ENCODE data around the gene MYL6B. TPM values are rescaled to one million over a fixed set of nuclear protein-coding genes. Genes with fewer than 3 reads are reported as not detected.

The MYL6B gene
- 56.0 and 95.3 TPM in 2 replicates for total RNA-seq

DNA sequence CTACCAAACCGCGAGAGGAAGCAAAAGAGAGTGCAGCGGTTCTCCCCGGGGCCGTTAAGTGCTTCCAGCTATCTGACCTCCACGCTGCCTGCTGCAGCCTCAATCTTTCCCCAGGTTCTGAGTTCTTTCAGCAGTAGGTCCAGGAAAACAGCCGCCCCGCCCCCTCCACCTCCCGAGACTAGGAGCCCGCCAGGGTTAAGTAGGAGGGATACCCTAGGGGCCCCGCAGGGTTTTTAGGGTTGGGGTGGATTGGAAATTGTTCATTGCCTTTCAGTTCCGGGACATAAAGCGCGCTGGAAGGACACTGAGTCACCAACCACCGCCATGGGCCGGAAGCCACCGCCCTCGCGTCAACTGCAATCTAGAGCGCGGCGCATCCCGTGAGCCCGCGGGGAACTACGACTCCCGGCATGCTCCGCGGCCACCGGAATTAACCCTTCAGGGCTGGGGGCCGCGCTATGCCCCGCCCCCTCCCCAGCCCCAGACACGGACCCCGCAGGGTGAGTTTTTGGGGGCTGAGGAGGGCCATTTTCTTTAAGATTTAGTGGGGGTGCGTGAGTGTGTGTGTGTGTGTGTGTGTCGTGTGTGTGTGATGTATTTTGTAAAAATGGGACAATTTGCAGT is at the start of gene MYL6B:
Gene MYL6B, plus strand, starts transcription at position 456 of the 624 bp plus-strand sequence. CDS start 1,332 bp downstream, outside the sequence.

DNA sequence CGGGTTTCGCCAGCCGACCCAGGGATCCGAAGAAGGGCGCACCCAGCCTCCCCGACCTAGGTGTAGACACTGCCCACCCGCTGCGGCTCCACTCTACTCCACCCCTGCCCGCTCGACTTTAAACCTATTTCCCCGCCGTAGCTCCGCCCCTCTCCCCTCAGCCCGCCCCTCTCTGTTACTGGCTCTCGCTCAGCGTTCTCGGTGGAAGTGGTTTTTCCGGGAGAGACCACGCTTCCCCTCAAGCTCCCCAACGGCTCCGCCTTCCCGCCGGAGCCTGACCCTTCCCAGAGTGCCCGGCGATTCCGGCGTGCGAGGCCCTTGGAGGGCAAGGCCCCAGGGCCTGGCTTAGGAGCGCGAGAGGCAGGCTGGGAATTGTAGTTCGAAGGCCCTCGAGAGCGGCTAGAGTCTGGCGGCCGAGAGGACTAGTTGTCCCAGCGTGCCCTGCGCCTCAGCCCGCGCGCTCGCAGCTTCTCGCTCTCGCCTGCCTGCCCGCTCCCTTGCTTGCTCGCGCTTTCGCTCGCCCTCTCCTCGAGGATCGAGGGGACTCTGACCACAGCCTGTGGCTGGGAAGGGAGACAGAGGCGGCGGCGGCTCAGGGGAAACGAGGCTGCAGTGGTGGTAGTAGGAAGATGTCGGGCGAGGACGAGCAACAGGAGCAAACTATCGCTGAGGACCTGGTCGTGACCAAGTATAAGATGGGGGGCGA is 48.1 kb upstream of the MYL6B start, which contains the start of gene PA2G4:
Gene PA2G4, plus strand, starts transcription at position 451 of the 706 bp plus-strand sequence. Its CDS starts 179 bp downstream, at position 630.

GRCh38 chr12:56116267-56117081 is 35.9 kb upstream of the MYL6B start, which contains the start of gene RPL41:
Gene RPL41, plus strand, starts transcription at chr12:56116633.

DNA sequence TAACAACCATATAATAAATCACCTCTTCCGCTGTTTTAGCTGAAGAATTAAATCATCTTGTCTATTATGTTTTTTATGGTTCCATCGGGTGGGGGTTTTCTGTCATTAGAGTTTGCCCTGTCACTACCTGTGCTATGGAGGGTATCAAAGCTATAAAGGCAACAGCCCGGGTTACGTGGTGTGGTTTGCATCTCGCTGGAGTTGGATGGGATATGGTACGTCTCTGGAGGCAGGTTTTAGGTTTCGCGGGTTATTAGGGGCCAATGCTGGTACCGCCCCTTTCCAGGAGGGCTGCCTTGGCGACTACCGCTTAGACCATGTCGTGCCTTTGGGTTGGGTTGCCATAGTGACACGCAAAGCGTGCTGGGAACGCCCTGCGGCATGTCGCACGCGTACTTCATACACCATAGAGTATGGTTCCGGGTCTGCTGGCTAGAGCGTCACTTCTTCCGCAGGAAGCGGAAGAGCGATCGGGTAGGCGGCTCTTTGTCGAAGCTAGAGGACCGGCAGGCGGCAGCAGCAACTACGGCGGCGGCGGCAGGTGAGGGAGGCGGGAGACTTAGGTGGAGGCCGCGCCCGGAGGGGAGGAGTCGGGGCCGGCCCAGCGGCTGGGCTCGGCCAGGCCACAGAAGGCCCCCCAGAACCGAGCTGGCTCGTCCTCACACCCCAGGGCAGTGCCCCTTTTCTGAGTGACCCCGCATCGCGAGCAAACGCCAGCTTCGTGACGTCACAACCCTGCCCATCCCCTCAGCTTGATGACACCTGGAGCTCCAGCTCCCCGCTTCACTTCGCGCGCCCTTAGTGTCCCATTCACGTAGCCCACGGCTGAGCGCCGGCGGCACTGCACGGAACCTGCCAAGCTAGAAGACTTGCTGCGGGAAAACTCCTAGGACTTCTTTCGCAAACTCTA is 34.4 kb upstream of the MYL6B start, which contains the start of gene ZC3H10:
Gene ZC3H10, plus strand, starts transcription at position 489 of the 910 bp plus-strand sequence. CDS start 2,297 bp downstream, outside the sequence.

DNA sequence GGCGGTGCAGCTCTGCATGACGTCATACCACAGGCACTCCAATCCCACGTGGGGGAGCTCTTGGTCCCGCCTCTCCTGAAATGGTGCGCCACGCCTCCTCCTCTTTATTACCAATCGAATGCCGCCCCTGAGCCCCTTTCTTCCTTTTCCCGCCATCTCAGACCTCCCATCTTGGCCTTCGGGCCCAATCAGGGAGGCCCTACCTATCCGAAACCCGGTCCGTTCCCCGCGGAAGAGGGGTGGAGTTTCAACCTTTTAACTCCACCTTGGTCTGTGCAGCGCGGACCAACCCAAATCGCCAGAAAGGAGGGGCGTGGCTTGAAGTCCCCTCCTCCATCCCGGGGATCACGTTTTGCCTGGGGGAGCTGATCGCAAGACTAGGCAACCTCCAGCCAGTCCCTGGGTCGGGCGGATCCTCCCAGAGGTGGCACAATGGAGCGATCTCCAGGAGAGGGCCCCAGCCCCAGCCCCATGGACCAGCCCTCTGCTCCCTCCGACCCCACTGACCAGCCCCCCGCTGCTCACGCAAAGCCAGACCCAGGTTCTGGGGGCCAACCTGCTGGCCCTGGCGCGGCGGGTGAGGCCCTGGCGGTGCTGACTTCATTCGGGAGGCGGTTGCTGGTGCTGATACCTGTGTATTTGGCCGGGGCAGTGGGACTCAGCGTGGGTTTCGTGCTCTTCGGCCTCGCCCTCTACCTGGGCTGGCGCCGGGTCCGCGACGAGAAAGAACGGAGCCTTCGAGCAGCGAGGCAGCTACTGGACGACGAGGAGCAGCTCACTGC is 24.3 kb upstream of the MYL6B start, which contains the start of gene ESYT1:
Gene ESYT1, plus strand, starts transcription at position 380 of the 782 bp plus-strand sequence. Its CDS starts 53 bp downstream, at position 433.

DNA sequence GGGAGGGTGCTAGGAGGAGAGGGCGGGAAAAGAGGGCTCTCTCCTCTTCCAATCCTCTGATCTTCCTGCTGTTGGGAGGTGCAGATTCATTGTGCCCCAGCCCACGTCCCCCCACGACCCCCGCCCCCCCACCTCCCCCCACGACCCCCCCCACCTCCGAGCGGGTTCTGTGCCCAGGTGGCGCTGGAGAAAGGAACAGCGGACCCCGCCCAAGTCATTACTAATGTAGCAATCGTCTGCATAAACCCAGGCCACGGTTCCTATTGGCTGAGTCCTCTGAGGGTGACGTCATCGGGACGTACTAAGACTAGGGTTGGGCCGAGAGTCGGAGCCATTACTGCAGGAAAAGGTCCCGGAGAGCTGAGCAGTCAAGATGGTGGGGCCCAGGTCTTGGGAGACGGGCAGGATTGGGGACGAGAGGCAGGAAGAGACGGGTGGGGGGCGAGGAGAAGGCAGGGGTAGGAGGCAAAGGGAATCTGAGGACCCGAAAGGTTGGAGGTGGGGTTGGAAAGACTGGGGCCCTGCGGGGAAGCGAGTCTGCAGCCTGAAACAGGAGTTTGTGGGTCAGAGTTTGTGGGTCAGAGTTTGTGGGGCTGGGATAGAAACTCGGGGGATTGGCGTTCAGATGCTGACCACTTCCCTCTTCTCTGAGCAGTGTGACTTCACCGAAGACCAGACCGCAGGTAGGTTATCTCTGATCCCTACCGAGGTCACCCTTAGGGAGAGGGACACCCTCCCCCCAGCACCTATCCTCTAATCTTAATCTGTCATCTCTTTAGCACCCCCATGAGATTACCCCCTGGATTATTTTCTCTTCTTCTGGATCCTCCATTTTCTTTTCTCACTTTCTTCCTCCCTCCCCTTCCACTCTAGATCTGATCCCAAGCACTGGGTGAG is 5.9 kb downstream of the MYL6B start, which contains the start of gene MYL6:
Gene MYL6, plus strand, starts transcription at position 331 of the 897 bp plus-strand sequence. Its CDS starts 43 bp downstream, at position 374.

GRCh38 chr12:56189099-56189917 is 36.9 kb downstream of the MYL6B start, which contains the start of gene SMARCC2:
Gene SMARCC2, minus strand, starts transcription at chr12:56189483. Its CDS starts 22 bp downstream, at chr12:56189461.

Other genes with a start within 250 kb of the MYL6B start
- gene PYM1, start 224.7 kb upstream of the MYL6B start, total RNA-seq = 57.3 and 64.0 TPM in 2 replicates
- gene DGKA, start 221.4 kb upstream of the MYL6B start, total RNA-seq = 141 and 497 TPM in 2 replicates
- gene PMEL, start 186.5 kb upstream of the MYL6B start, total RNA-seq = 1.9 and 2.6 TPM in 2 replicates
- gene CDK2, start 185.8 kb upstream of the MYL6B start, total RNA-seq = 36.7 and 43.8 TPM in 2 replicates
- 47.2 and 66.3 TPM in 2 replicates for gene RAB5B, start 178.5 kb upstream of the MYL6B start, total RNA-seq
- gene SUOX, start 155.3 kb upstream of the MYL6B start, total RNA-seq = 14.6 and 15.9 TPM in 2 replicates
- gene IKZF4, start 131.5 kb upstream of the MYL6B start, total RNA-seq = 2.2 and 4.6 TPM in 2 replicates
- 1,471 and 1,883 TPM in 2 replicates for gene RPS26, start 110.7 kb upstream of the MYL6B start, total RNA-seq
- gene ERBB3, start 72.4 kb upstream of the MYL6B start, total RNA-seq = 22.6 and 36.5 TPM in 2 replicates
- gene PA2G4, start 48.0 kb upstream of the MYL6B start, total RNA-seq = 322 and 323 TPM in 2 replicates
- gene RPL41, start 36.0 kb upstream of the MYL6B start, total RNA-seq = 4,695 and 6,389 TPM in 2 replicates
- 0.98 and 2.2 TPM in 2 replicates for gene ZC3H10, start 34.3 kb upstream of the MYL6B start, total RNA-seq
- gene ESYT1, start 24.3 kb upstream of the MYL6B start, total RNA-seq = 152 and 202 TPM in 2 replicates
- 1,958 and 2,366 TPM in 2 replicates for gene MYL6, start 5.8 kb downstream of the MYL6B start, total RNA-seq
- gene SMARCC2, start 36.9 kb downstream of the MYL6B start, total RNA-seq = 22.7 and 28.4 TPM in 2 replicates
- gene RNF41, start 69.3 kb downstream of the MYL6B start, total RNA-seq = 32.7 and 36.3 TPM in 2 replicates
- 43.2 and 50.9 TPM in 2 replicates for gene NABP2, start 71.8 kb downstream of the MYL6B start, total RNA-seq
- not detected in 2 replicates for gene SLC39A5, start 77.5 kb downstream of the MYL6B start, total RNA-seq
- 12.4 and 18.3 TPM in 2 replicates for gene ANKRD52, start 105.8 kb downstream of the MYL6B start, total RNA-seq
- gene COQ10A, start 114.4 kb downstream of the MYL6B start, total RNA-seq = 7.8 and 18.3 TPM in 2 replicates
- 111 and 144 TPM in 2 replicates for gene CS, start 147.7 kb downstream of the MYL6B start, total RNA-seq
- 78.9 and 88.9 TPM in 2 replicates for gene CNPY2, start 163.4 kb downstream of the MYL6B start, total RNA-seq
- 12.6 and 15.4 TPM in 2 replicates for gene PAN2, start 181.4 kb downstream of the MYL6B start, total RNA-seq
- 0.92 TPM in 1 of 2 replicates, not detected in the other for gene IL23A, start 186.3 kb downstream of the MYL6B start, total RNA-seq
- gene STAT2, start 207.5 kb downstream of the MYL6B start, total RNA-seq = 36.3 and 37.5 TPM in 2 replicates
- not detected in 2 replicates for gene APOF, start 210.3 kb downstream of the MYL6B start, total RNA-seq

Data from airway epithelial cell (primary cell).